Measurements from ENCODE around the gene CDCA7L.

DNA sequence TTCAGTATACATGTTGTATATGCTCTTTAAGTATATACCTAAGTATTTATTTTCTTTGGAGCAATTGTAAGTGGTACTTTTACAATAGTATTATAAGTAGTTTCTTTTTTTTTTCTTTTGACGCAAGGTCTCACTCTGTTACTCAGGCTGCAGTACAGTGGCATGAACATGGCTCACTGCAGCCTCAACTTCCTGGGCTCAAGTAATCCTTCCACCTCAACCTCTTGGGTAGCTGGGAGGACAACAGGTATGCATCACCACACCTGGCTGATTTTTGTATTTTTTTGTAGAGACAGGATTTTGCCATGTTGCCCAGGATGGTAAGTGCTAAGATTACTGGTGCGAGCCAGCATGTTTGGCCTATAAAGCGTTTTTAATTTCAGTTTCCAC lies 13.7 kb upstream of the CDCA7L start:
- TF ChIP-seq, protein P1, sequence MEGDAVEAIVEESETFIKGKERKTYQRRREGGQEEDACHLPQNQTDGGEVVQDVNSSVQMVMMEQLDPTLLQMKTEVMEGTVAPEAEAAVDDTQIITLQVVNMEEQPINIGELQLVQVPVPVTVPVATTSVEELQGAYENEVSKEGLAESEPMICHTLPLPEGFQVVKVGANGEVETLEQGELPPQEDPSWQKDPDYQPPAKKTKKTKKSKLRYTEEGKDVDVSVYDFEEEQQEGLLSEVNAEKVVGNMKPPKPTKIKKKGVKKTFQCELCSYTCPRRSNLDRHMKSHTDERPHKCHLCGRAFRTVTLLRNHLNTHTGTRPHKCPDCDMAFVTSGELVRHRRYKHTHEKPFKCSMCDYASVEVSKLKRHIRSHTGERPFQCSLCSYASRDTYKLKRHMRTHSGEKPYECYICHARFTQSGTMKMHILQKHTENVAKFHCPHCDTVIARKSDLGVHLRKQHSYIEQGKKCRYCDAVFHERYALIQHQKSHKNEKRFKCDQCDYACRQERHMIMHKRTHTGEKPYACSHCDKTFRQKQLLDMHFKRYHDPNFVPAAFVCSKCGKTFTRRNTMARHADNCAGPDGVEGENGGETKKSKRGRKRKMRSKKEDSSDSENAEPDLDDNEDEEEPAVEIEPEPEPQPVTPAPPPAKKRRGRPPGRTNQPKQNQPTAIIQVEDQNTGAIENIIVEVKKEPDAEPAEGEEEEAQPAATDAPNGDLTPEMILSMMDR (conservative IDR thresholded peaks at IDR 0.05; ENCODE audit: low read depth, low read length): no peak
- TF ChIP-seq EZH2 (IDR thresholded peaks at IDR 0.05; ENCODE audit: low read length, unreplicated experiment): no peak

Measured in PC-3 (cell line).